Breast epithelium (tissue), 3 donors: ENCODE results near the gene SFMBT1.

ENCODE experiments used
- POLR2A ChIP-seq: fragments of 450-650 bp; IDR thresholded peaks from one replicate; pipeline ENCODE4 v1.6.1; 2016; ENCODE audit warnings: antibody characterized with exemption, mild to moderate bottlenecking, moderate library complexity
- TF ChIP-seq, protein P1 (sequence below), 3 donors: fragments of 450-650 bp; IDR thresholded peaks; one replicate each; pipeline ENCODE4 v1.5.1; 2016 to 2017; ENCODE audit warnings: antibody characterized with exemption in 3 of 3, mild to moderate bottlenecking in 3 of 3, moderate library complexity in 3 of 3

DNA sequence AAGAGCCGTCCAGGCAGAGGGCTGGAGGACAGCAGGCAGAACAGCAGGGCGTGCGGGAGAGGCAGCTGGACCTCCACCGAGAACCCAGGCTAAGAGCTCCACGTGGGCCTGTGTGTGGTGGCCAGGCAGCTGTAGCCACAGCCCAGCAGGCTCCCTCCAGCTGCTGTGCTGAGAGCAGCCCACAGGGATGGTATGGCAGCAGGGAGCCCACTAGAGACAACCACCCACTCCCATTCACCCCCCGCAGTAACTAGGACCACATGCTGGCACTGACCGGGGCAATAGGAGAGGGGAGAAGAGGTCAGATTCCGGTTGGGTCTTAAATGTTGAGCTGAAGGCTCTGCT lies 185.5 kb downstream of the SFMBT1 start:
- TF ChIP-seq, protein P1, sequence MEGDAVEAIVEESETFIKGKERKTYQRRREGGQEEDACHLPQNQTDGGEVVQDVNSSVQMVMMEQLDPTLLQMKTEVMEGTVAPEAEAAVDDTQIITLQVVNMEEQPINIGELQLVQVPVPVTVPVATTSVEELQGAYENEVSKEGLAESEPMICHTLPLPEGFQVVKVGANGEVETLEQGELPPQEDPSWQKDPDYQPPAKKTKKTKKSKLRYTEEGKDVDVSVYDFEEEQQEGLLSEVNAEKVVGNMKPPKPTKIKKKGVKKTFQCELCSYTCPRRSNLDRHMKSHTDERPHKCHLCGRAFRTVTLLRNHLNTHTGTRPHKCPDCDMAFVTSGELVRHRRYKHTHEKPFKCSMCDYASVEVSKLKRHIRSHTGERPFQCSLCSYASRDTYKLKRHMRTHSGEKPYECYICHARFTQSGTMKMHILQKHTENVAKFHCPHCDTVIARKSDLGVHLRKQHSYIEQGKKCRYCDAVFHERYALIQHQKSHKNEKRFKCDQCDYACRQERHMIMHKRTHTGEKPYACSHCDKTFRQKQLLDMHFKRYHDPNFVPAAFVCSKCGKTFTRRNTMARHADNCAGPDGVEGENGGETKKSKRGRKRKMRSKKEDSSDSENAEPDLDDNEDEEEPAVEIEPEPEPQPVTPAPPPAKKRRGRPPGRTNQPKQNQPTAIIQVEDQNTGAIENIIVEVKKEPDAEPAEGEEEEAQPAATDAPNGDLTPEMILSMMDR (IDR thresholded peaks at IDR 0.05), result no peak
- TF ChIP-seq POLR2A, result no peak
